ENCODE data around the gene GPR42. TPM values are rescaled to one million over a fixed set of nuclear protein-coding genes. Genes with fewer than 3 reads are reported as not detected.
A peak's percentile ranks its signal among the peaks of the same experiment; 100 is the strongest.
"Not testable (repeated sequence)": the region's sequence is repeated elsewhere in the genome, so short reads cannot be mapped to it uniquely, and the experiment has no call there.

GPR42 gene
- polyA plus RNA-seq, 3 donors from 2014 or later = not detected

DNA sequence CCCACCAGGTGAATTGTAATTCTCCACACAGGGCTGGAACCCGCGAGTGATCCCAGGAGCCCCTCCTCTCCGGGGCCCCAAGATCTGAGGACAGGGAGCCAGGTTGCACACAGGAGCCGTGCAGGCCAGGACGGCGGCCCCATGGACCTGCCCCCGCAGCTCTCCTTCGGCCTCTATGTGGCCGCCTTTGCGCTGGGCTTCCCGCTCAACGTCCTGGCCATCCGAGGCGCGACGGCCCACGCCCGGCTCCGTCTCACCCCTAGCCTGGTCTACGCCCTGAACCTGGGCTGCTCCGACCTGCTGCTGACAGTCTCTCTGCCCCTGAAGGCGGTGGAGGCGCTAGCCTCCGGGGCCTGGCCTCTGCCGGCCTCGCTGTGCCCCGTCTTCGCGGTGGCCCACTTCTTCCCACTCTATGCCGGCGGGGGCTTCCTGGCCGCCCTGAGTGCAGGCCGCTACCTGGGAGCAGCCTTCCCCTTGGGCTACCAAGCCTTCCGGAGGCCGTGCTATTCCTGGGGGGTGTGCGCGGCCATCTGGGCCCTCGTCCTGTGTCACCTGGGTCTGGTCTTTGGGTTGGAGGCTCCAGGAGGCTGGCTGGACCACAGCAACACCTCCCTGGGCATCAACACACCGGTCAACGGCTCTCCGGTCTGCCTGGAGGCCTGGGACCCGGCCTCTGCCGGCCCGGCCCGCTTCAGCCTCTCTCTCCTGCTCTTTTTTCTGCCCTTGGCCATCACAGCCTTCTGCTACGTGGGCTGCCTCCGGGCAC is 19.3 kb upstream of the GPR42 start:
- Mint-ChIP-seq H3K27me3 (ENCODE audit: low read depth in 3 of 3) (peaks cover 2 to 7% (median 3%) of the 10 kb centered on the region in 3 donors), H3K27ac (no peak overlapping the region), H3K4me3 (no peak overlapping the region), H3K9me3 (no peaks in the 10 kb centered on the region), H3K36me3 (no peaks in the 10 kb centered on the region), H3K4me1 (peaks cover 28 to 30% of the 10 kb centered on the region in 2 donors)
- DNase-seq = no peak

DNA sequence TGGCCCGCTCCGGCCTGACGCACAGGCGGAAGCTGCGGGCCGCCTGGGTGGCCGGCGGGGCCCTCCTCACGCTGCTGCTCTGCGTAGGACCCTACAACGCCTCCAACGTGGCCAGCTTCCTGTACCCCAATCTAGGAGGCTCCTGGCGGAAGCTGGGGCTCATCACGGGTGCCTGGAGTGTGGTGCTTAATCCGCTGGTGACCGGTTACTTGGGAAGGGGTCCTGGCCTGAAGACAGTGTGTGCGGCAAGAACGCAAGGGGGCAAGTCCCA is 18.8 kb upstream of the GPR42 start:
- no peaks in the 10 kb centered on the region for H3K9me3 Mint-ChIP-seq
- H3K4me3 Mint-ChIP-seq = no peak overlapping the region
- peaks cover 23 to 25% of the 10 kb centered on the region in 2 donors for H3K4me1 Mint-ChIP-seq

DNA sequence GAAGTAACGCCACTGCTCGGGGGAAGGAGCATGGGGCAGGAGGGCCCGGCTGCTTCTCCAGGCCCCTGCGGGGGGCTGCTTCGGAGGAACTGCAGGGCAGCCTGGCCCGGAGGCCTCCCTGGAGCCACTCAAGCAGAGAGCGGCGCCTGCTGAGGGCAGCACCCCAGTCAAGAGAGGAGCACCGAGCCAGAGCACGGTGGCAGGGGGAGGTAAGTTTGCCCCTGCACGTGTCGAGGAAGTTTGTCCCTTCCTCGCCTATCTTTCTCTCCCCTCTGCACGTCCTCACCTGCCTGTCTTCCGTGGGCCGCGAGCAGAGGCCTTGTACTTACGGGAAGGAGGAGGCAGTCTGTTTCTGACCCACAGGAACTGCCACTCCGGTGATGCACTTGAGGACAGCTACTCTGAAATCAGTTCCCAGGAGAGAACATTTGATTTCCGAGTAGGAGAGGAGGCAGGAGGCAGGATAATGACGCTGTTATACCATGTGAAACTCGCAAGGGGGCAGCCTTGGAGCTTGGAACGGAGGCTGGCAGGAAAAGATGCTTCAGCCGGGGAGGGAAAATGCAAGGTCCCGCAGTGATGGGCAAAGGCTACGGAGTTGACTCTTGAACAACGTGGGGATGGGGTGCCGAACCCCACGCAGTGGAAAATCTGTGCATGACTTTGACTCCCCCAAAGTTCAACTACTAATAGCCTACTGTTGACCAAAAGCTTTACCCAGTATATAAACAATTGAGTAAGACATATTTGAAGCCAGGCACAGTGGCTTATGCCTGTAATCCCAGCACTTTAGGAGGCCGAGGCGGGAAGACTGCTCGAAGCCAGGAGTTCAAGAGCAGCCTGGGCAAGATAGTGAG is 18.2 kb upstream of the GPR42 start:
- Mint-ChIP-seq H3K27ac (peak overlapping the region in 2 of 6 donors; percentile 35 to 43), H3K4me1 (peaks cover 18 to 20% of the 10 kb centered on the region in 2 donors), H3K27me3 (ENCODE audit: low read depth in 3 of 3) (peaks cover 0 to 7% (median 2%) of the 10 kb centered on the region in 3 donors), H3K9me3 (no peaks in the 10 kb centered on the region), H3K4me3 (no peak overlapping the region), H3K36me3 (no peaks in the 10 kb centered on the region)
- DNase-seq = peak; percentile 67 to 75 (median 69)

More for the DNA sequence above, 18.8 kb upstream of the GPR42 start:
- DNase-seq = no peak
- H3K27me3 Mint-ChIP-seq (ENCODE audit: low read depth in 3 of 3) = peaks cover 0 to 6% (median 2%) of the 10 kb centered on the region in 3 donors
- H3K27ac Mint-ChIP-seq = no peak overlapping the region
- H3K36me3 Mint-ChIP-seq = no peaks in the 10 kb centered on the region

DNA sequence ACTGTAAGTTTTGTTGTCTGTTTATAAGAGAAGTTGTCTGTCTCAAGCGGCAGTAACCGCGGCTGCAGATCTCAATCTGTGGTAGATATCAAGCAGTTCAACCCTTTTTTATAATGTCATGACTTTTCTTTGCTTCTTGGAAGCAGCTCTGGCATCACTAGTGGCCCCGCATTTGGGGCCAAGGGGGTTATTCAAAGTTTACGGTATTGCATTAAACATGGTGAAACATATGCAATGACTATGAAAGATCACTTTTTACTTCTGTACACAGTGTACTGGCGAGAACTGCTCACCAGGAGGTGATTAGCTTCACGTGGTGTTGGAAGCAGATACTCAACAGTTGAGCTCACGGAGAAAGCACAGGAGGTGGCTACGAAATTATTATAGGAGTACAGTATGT is 17.2 kb upstream of the GPR42 start:
- Mint-ChIP-seq H3K4me3 (no peak overlapping the region), H3K27ac (no peak overlapping the region)

DNA sequence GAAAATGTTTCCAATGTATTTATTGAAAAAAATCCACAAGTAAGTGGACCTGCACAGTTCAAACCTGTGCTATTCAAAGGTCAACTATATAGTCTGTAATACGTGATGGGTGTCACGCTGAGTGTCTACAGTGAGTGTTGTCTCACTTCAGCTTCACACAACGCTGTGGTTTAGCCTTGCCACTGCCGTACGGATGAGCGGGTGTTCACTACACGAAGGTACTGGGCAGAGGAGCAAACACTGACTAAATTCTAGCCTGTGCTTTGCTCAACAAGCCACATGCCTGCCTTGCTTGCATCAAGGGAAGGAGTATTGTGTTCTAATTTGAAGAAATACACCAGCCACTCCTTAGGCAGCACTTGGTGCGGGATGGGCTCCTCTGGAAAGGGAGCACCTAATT is 16.0 kb upstream of the GPR42 start:
- Mint-ChIP-seq H3K4me1 (peaks cover 14 to 23% of the 10 kb centered on the region in 2 donors), H3K27ac (peak overlapping the region in 4 of 6 donors; percentile 23 to 80 (median 48)), H3K27me3 (ENCODE audit: low read depth in 3 of 3) (peaks cover 0 to 7% (median 7%) of the 10 kb centered on the region in 3 donors), H3K9me3 (no peaks in the 10 kb centered on the region), H3K4me3 (peak overlapping the region in 2 of 5 donors; percentile 15 to 53), H3K36me3 (no peaks in the 10 kb centered on the region)
- DNase-seq = peak; percentile 35 to 56 (median 42)

More for the DNA sequence above, 17.2 kb upstream of the GPR42 start:
- peaks cover 0 to 7% (median 7%) of the 10 kb centered on the region in 3 donors for H3K27me3 Mint-ChIP-seq (ENCODE audit: low read depth in 3 of 3)
- DNase-seq = no peak
- no peaks in the 10 kb centered on the region for H3K9me3 Mint-ChIP-seq
- H3K36me3 Mint-ChIP-seq = no peaks in the 10 kb centered on the region
- peaks cover 14 to 23% of the 10 kb centered on the region in 2 donors for H3K4me1 Mint-ChIP-seq

DNA sequence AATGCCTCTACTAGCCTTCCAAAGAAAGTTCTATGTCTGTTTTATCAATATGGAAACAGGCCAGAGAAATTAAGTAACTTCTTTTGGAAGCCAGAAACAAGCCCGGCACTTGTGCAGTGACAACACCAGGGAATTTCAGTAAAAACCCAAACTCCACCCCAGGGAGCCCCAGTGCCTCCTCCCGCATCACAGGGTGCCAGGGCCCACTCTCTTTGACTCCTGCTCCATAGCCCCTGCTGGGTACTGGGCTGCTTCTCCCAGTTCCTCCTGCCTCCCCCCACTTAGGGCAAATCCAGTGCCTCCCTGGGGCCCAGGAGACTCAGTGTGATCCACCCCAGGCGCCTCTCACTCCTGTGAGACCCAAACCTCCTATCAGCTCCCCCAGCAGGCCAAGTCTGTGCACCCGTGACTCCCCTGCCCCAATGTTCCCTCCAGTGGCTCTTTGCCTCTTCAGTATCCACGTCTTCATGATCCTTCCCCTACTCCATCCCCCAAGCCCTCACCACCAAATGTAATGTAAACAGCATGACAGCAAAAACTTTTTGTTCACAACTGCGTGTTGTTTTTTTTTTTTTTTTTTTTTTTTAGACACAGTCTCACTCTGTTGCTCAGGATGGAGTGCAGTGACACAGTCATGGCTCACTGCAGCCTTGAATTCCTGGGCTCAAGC is 14.9 kb upstream of the GPR42 start:
- Mint-ChIP-seq H3K4me1 (peaks cover 14 to 23% of the 10 kb centered on the region in 2 donors), H3K4me3 (no peak overlapping the region), H3K36me3 (no peaks in the 10 kb centered on the region), H3K27ac (peak overlapping the region in 1 of 6 donors; percentile 64), H3K27me3 (ENCODE audit: low read depth in 3 of 3) (peaks cover 0 to 7% (median 7%) of the 10 kb centered on the region in 3 donors), H3K9me3 (no peaks in the 10 kb centered on the region)
- DNase-seq = no peak

DNA sequence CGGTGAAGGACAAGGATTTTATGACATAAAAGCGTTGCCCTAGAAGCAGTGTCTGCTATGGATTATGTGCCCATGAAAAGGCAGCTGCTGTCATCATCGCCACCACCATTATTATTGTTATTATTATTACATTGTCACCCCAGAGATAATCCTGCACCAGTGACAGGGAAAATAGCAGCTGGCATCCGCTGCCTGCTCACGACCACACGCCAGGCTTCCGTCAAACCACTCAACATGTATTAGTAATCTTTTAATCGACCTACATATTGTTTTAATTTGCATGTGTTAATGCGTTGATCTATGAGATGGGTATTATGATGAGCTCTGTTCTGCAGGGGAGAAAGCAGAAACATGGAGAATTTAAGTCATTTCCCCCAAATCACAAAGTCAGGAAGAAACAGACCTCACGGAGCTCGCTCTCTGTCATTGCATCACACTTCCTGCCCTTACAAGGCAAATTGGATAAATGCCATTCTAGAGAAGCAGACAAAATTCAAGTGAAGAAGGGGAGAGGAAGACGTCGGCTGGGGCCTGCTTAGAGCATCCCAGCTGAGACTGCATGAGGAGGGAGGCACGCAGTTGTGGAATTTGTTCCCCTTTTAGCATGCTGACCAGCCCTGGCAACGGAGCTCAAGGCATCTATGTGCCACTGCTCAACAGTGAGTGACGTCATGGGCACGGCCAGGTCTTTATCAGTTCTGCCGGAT is 12.8 kb upstream of the GPR42 start, which contains the start of gene FFAR3:
Gene FFAR3 (plus strand): TSS at position 594 of the 707 bp plus-strand sequence. CDS start 431 bp downstream, outside the sequence.
- Mint-ChIP-seq H3K27me3 (ENCODE audit: low read depth in 3 of 3) (peaks cover 0 to 7% (median 7%) of the 10 kb centered on the region in 3 donors), H3K9me3 (no peaks in the 10 kb centered on the region), H3K27ac (peak within 1 kb of the TSS in 1 of 6 donors; percentile 62), H3K4me1 (peaks cover 9 to 20% of the 10 kb centered on the region in 2 donors), H3K36me3 (no peaks in the 10 kb centered on the region), H3K4me3 (no peak within 1 kb of the TSS)
- DNase-seq = no peak

DNA sequence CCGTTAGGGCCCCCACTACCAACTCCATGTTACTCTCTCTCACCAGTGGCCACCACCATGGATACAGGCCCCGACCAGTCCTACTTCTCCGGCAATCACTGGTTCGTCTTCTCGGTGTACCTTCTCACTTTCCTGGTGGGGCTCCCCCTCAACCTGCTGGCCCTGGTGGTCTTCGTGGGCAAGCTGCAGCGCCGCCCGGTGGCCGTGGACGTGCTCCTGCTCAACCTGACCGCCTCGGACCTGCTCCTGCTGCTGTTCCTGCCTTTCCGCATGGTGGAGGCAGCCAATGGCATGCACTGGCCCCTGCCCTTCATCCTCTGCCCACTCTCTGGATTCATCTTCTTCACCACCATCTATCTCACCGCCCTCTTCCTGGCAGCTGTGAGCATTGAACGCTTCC is 12.0 kb upstream of the GPR42 start:
- H3K4me3 Mint-ChIP-seq; H3K27me3 Mint-ChIP-seq (ENCODE audit: low read depth in 3 of 3); H3K27ac Mint-ChIP-seq; DNase-seq; H3K9me3 Mint-ChIP-seq; H3K36me3 Mint-ChIP-seq: not testable (repeated sequence)
- peaks cover 8 to 18% of the 10 kb centered on the region in 2 donors for H3K4me1 Mint-ChIP-seq

DNA sequence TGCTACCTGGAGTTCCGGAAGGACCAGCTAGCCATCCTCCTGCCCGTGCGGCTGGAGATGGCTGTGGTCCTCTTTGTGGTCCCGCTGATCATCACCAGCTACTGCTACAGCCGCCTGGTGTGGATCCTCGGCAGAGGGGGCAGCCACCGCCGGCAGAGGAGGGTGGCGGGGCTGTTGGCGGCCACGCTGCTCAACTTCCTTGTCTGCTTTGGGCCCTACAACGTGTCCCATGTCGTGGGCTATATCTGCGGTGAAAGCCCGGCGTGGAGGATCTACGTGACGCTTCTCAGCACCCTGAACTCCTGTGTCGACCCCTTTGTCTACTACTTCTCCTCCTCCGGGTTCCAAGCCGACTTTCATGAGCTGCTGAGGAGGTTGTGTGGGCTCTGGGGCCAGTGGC is 11.5 kb upstream of the GPR42 start:
- H3K4me1 Mint-ChIP-seq = peaks cover 8 to 18% of the 10 kb centered on the region in 2 donors
- DNase-seq; H3K4me3 Mint-ChIP-seq; H3K27ac Mint-ChIP-seq; H3K36me3 Mint-ChIP-seq; H3K27me3 Mint-ChIP-seq (ENCODE audit: low read depth in 3 of 3); H3K9me3 Mint-ChIP-seq: not testable (repeated sequence)

DNA sequence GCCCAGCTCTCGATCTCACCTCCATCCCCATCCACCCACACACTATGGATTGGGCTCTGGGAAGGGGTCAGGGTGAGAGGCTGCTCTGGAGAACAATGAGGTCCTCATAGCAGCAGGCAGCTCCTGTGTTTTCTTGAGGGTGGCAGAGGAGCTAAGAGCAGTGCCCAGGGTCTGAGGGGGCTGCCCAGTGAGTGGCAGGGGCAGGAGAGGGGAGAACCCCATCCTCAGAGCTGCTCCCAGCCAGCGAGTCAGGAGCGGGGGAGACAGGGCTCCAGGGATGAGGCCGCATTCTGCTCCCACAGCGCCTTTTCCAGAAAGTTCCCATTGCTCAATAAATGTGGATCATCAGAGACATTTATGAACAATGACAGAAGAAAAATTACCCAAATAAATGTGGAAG is 10.8 kb upstream of the GPR42 start:
- not testable (repeated sequence) for DNase-seq; H3K27me3 Mint-ChIP-seq (ENCODE audit: low read depth in 3 of 3); H3K9me3 Mint-ChIP-seq; H3K4me3 Mint-ChIP-seq; H3K36me3 Mint-ChIP-seq; H3K27ac Mint-ChIP-seq
- H3K4me1 Mint-ChIP-seq = peaks cover 2 to 13% of the 10 kb centered on the region in 2 donors

DNA sequence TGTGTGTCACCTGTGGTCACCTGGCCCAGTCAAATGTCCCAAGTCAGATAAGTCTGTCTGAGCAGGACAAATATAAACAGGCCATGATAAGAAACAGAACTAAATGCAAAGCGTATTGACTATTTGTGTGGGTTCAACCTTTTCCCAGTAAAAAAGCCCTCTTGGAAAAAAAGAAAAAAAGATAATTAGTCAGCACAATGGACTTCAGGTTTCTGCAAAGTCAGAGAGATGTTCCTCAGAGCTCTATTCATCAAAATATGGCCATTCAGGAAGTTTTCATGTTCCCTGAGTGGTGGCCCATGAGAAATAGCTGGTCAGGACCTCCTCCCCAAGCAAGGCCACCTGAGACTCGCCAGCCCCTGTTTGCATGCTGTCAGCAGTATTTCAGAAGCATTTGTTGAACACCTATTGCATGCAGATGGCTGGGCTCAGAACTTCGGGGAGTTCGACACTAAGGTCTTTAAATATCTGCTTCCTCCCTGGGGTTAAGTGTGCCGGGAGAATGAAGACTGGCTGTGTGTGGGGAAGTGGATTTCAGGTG is 9.9 kb upstream of the GPR42 start:
- no peak overlapping the region for H3K4me3 Mint-ChIP-seq
- H3K27me3 Mint-ChIP-seq (ENCODE audit: low read depth in 3 of 3) = peaks cover under 1 to 6% (median 5%) of the 10 kb centered on the region in 3 donors
- no peak for DNase-seq
- H3K9me3 Mint-ChIP-seq = no peaks in the 10 kb centered on the region
- H3K27ac Mint-ChIP-seq = no peak overlapping the region
- peaks cover 0 to 9% of the 10 kb centered on the region in 2 donors for H3K4me1 Mint-ChIP-seq
- no peaks in the 10 kb centered on the region for H3K36me3 Mint-ChIP-seq

DNA sequence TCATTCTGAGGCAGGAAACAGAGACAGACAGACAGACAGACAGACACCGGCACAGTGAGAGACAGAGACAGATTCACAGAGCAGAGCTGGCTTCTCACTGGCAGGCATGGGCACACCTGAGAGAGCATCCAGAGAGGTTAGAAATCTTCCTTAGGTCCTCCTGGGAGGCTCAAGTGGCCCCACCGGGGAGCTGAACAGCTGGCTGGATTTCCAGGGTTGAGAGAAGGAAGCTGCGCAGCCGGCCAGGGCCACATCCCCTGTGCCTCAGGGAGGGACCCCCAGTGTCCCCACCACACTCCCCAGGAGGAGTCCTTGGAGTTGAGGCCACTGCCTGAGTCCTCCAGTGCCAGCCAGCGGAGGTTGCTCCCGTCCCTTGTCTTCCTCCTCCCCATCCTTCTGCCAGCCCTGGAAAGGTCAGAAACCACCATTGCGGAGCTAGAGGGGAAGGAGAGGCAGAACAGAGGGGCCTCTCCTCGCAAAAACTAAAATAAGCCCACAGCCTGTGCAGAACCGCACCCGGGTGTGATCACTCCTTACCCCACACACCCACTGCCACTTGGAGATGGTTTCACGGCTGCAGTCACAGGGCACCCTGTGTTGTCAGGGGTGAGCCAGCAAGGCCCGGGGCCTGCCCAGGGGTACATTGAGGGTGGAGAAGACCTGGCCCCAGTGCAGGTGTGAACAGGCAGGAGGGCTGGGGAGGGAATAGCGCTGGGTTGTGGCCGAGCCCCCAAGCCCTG is 8.4 kb upstream of the GPR42 start:
- no peak overlapping the region for H3K4me3 Mint-ChIP-seq
- H3K27ac Mint-ChIP-seq = peak overlapping the region in 1 of 6 donors; percentile 62
- H3K27me3 Mint-ChIP-seq (ENCODE audit: low read depth in 3 of 3) = peaks cover 2 to 8% (median 4%) of the 10 kb centered on the region in 3 donors
- H3K9me3 Mint-ChIP-seq = no peaks in the 10 kb centered on the region
- H3K4me1 Mint-ChIP-seq = peaks cover 0 to 6% of the 10 kb centered on the region in 2 donors
- no peak for DNase-seq
- H3K36me3 Mint-ChIP-seq = no peaks in the 10 kb centered on the region

All from immature natural killer cell (primary cell).